ENCODE data around the gene NR1I3.
A peak's percentile ranks its signal among the peaks of the same experiment; 100 is the strongest.
"Not testable (repeated sequence)": the region's sequence is repeated elsewhere in the genome, so short reads cannot be mapped to it uniquely, and the experiment has no call there.

Gene NR1I3, protein sequence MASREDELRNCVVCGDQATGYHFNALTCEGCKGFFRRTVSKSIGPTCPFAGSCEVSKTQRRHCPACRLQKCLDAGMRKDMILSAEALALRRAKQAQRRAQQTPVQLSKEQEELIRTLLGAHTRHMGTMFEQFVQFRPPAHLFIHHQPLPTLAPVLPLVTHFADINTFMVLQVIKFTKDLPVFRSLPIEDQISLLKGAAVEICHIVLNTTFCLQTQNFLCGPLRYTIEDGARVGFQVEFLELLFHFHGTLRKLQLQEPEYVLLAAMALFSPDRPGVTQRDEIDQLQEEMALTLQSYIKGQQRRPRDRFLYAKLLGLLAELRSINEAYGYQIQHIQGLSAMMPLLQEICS

DNA sequence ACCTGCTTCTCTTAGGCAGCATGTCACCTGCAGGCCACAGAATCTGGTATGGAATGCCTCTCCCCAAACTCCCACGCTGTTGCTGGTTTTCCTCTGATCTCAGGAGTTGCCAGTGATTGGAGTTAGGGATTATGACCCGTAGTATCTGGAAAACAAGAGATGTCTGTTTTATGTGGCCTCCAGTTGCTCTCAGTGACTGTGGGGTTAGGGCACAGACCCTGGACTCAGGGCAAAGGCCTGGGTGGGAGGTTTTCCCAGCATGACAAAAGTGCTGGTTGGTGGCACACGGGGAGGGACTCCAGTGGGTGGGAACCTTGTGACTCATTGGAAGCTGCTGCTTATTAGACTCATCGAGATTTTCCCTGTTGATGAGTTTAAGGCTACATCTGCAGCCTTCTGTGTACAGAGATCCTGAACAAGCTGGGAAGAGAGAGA is at the start of gene NR1I3:
Gene NR1I3, minus strand, starts transcription at position 165 of the 435 bp plus-strand sequence. CDS start 1,638 bp downstream, outside the sequence.
- no peak for DNase-seq

DNA sequence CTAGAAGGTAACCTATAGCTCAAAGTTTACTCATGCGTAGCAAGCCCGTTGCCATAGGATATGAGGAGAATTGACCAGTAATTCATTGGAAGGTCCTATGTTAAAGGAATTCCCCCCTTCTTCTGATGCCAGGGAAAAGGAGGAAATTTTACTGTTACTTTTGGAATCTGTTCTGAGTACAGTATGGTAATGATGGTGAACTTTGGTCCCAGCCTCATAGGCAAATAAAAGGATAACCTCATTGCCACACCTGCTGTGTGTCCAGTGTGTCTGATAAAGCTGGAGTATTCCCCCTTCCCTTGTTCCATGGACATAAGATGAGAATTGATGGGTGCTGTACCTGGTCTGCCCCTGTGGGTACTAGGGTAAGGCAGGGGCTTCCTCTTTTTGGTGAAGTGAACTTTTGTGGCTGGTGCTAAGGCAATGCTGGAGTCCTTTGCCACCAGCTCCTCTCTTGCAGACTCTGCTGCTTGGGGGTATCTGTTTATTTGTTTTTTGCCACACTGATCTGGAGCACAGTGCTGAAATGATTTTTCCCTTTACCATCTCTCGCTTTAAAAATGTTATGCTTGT is 49.6 kb upstream of the NR1I3 start:
- DNase-seq = no peak

DNA sequence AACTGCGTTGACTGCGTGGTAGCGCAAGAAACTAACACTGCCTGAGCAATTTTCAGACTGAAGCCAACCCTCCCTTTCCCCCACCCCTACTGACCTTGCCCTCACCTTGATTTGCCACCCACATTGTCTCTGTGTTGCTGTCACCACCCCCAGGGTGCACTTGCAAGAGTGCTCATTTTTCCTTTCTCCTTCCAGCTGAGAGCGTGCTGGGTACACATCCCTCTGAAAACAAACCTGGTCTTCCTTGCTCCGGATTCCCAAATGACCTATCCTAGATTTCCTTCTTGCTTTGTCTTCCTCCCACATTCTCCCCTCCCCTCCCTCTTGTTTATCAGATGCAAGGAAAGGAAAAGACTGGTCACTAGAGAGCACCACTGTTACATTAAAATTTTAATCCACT is 47.5 kb upstream of the NR1I3 start:
- no peak for DNase-seq

DNA sequence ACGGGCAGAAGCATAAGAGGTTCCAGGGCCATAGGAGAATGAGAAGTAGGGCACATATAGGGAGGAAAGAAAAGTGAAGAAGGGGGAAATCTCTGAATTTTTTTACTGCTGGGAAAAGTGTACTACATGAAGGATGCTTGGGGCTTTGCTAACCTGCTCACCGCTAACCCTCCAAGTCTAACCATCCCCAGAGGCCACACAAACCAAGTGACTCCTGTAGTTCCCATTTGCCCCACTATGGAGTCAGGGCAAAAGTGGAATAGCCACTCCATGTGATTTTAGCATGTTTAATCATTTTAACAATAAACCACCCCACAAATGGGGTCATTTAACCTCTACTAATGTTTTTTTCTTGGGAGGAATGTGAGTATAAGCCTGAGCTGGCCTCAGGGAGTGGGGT is 47.1 kb upstream of the NR1I3 start:
- DNase-seq = no peak

DNA sequence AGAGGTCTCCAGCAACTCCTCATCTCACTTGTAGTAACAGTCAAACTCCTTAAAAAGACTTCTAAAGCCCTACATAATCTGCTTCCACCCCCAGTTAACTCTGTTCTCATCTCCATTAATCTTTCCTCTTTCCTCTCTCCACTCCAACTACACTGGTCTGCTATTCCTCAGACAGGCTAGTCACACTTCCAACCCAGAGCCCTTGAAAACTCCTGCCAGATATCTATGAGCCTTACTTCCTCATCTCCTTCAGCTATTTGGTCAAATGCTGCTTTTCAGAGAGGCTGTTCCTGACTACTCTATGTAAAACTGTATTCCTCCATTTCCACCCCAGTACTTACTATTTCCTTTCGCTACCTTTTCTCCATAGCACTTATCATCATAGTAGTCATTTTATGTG is 45.0 kb upstream of the NR1I3 start:
- DNase-seq = no peak

DNA sequence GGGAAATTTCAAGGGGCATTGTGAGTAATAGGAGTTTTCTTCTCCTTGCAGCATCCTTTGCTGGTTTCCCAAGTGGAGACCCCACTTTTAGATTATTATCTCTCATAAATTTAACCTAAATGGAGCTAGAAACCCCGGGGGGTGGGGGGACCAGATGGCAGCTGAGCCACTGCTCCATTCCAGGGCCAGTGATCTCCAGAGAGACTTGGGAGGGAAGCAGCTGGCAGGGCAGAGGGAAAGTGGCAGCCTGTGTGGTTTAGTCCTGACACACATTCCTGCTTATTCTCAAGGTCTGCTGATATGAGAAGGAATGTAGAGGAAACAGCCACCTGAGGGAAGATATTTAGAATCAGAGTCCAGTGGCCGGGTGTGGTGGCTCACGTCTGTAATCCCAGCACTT is 36.9 kb upstream of the NR1I3 start:
- DNase-seq = no peak

DNA sequence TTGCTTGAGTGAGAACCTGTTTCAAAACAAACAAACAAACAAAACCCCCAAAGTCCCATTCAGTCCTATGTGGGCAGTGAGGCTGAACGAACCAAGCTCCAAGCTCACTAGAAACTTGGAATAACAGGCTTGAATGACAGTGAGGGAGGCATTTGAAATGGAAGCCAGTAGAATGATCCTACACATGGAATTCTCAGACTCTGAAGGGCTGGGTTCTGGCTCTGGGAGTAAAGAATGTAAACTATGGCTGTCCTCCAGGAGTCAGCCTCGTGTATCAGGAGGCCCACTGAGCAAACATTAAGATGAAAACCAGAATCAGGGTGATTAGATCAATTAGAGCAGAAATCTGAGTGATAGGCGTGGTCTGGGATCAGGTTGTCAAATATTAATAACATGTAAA is 35.4 kb upstream of the NR1I3 start:
- DNase-seq = no peak

DNA sequence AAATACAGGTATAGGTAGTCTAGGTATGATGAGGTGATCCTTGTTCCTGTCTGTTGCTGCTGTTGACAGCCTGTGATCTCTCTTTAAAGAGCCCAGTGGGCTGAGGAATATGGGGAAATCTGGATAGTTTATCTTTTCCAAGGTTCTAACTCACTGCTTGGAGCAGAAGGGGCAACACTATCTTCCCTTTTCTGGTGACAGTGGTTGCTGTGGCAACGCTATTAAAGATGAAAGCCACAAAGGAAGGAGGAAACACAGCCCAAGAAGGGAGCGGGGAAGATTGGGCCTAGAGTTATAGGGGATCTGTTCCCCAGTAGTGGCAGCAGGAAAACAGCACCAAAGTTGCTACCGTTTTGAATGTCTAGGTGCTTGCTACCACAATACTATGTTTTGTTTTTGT is 29.3 kb upstream of the NR1I3 start:
- DNase-seq = no peak

DNA sequence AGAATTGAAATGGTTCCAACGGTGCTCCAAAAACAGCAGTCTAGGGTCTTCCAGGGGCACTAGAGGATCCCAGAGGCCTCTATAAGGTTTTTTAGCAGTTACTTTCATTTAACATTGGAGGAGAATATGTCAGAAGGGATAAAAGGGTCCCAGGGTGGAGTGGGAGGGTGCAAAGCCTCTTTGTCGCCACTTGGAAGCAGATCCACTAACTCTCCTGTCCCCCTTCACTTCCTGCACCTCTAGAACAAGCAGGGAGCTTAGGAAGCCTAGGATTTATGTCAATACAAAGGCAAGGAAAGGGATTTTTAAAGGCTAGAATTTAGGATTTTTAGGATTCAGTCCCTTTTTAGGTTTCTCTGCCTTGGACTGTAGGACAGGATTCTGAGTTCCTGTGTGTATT is 28.8 kb upstream of the NR1I3 start:
- no peak for DNase-seq

DNA sequence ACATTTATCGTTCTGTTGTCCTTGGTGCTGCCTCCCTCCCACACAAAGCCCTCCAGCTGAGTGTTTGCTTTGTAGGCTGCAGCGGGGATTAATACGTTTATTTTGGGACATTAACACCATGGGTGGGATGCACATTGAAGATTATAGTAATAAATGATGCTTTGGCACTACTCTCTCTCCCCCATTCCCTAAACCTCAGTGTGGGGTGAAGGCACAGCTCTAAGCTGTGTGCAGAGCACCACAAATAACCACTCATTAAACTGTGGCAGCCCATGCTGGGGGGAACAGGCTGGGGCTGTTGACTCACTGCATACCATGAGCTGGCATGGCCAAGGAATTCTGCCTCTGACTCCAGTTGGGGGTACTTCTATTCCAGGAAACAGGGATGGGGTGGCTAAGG is 28.2 kb upstream of the NR1I3 start:
- no peak for DNase-seq

DNA sequence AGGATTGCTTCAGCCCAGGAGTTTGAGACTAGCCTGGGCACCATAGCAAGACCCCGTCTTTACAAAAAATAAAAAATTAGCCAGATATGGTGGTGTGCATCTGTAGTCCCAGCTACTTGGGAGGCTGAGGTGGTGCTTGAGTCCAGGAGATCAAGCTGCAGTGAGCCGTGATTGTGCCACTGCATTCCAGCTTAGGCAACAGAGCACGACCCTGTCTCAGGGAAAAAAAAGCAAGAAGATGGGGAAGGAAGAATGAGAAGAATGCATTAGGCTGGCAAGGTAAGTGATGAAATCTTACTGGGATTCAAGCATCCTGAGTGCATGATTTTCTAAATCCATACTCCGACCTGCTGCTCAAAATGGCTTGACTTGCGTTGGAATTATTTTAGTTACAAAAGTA is 27.3 kb upstream of the NR1I3 start:
- no peak for DNase-seq

DNA sequence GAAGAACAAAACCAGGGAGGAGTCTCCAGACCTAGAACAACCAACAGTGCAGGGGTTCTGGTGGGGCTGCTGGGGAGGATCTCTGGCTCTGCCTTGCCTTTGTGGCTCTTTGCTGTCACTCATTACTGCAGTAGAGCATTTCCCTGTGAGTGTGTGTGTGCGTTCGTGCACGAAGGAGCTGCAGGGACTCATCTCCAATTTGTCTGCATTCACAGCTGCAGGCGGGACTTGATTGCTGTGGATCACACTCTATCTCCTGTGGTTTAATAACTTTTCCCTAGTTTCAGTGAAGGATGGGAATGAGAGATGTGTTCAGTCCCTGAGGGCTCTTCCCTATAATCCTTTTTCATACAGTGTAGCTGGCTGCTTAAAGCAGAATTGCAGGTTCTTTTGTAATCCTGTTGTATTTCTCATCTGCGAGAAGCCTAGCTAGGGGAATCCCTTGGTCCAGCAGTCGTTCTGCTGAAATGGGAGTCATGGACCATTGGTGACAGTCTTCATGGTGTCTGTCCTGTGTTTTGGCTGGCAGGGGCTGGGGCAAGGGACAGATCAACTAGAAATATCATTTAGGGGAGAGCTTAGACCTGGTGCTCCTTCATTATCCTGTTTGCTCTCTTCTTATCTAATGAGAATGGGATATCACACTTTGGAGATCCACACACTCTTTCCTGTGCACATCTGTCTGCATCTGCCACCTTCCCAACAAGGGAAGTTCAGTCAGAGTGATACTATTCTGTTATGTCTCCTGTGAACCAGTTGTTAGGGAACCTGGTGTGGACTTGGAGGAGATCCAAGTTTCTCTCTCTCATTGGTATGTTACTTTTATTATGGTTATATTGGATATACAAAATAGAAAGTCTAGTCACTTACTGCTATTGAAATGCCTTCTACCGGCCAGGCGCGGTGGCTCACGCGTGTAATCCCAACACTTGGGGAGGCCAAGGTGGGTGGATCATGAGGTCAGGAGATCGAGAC is 23.5 kb upstream of the NR1I3 start:
- DNase-seq = no peak

DNA sequence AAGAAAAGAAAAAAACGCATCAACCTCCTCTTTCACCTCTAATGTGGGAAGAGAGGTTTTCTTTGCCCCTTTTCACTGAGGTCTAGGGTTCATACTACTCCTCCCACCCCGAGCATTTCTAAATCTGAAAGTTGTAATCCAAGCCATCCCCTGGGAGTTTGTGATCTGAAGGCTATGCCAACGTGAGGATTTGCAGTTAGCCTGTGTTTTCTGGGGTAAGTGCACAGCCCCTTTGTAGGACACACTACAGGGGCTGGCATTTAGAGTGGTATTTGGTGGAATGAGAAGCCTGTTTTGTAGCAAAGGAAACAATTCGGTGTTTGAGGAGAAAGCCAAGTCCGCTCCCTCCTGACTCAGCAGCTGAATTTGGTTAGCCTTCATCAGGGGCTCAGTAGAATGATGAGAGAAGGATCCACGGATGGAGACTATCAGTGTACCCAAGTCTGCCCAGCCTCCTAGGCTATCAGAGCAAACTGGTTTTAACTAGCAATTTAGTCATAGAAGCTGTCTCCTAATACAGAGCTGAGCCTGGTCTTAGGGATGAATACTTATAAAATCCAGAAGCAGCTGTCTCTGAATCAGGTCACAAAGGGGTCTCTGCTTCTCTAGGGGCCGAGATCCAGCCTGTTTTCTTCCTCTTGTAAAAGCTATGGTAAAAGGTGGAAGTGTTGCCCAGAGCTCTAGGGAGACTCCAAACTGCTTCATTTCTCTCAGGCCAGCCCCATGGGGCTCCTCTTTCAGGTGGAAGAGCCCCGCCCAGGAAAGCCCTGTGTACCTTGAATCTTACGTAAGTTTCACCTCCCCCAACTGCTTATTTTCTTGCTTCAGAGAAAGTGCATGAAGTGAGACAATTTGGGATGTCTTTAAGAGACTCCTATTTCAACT is 22.6 kb upstream of the NR1I3 start:
- no peak for DNase-seq

DNA sequence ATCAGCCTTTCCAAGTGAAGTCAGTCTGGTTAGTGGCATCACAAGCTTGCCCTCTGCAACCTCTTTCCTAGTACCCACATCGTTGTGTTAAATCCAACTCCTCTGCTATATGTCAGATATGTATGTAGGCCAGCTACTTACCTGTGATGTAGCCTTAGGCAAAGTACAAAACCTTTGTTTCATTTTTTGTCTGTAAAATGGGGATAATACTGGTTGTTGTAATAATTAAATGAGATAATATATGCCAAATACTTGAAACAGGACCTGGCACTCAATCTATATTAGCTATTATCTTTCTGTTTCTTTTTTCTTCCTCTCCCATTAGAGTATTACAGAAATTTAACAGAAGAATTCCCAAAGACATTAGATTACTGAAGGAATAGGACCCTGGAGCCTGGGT is 21.8 kb upstream of the NR1I3 start:
- no peak for DNase-seq

DNA sequence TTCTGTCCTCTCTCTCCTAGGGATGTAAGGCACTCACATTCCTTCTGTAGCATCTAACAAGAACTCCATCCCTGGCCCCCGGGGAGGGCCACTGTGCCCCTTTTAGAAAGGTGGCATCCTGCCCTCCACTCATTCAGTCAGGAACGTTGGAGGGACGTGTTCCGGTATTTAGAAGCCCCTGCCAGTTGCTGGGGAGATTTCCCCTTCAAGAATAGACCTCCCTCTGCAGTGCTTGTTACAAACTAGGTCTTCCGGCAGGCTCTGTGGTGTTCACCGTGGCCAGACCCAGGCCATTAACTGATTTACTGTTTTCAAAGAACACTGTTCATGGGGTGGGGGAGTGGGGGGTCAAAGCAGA is 21.3 kb upstream of the NR1I3 start:
- DNase-seq = no peak

DNA sequence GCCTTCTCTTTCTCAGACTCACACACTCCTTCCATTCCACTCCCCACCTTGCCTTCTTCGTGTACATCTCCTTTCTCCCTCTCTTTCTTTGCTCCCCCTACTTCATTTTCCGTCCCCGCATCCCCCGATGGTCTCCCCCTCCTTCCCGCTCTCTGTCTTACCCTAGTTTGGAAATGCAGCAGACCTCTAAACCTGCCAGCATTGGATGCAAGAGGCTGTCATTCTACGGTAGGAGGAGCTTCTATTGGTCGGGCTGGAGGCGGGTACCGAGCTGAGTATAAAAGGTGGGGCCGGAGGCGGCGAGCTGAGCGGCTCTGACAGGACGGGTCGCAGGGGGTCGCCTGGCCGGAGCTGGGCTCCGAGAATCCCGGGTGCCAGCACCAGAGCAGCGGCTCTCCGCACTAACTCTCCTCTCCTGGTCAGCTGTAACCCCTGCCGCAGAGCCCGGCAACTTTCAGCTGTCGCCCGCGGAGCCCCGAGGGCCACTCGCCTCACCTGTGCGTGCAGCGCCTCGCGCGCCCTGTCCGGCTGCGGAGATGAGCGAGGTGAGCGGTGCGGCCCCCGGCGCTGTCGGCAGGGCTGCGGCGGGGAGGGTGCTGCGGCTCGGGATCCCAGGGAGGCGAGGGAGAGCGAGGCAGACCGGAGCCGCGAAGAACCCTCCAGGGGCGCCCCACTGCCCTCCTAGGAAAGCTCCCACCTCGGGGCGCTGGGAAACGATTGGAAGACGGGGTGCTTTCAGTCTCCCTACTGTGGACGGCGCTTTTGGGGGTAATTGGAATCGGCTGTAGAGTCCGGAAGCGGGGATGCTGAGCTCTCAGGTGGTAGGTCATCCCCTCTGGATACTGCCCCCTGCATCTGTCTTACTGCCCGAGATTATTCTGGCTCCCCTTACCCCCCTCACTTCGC is 20.7 kb upstream of the NR1I3 start, which contains the start of gene PCP4L1:
Gene PCP4L1, plus strand, starts transcription at position 307 of the 906 bp plus-strand sequence. Its CDS starts 230 bp downstream, at position 537.
- DNase-seq = peak; percentile 74

DNA sequence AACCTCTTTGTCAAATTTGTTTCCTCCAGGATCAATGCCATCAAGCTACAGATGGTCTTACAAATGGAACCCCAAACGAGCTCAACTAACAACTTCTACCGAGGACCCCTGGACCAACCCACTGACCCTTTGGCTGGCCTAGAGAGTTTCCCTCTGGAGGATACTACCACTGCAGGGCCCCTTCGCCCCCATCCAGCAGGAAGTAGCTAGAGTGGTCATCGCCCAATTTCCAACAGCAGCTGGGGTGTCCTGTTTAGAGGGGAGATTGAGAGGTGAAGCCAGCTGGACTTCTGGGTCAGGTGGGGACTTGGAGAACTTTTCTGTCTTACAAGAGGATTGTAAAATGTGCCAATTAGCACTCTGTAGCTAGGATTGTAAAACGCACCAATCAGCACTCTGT is 19.1 kb upstream of the NR1I3 start:
- not testable (repeated sequence) for DNase-seq

DNA sequence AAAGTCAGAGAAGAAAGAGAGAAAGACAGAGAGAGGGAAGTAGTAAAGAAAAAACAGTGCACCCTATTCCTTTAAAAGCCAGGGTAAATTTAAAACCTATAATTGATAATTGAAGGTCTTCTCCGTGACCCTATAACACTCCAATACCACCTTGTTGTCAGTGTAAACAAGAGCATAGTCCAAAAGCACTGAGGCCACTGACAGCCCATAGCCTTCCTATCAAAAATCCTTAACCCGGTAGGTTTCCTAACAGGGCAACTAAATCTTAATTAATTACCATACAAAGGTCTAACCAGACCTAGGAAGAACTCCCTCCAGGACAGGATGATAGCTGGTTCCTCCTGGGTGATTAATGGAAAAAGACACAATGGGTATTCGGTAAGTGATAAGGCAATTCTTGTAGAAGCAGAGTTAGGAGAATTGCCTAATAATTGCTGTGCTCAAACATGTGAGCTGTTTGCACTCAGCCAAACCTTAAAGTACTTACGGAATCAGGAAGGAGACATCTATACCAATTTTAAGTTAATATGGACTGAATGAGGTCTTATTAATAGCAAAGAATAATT is 18.0 kb upstream of the NR1I3 start:
- DNase-seq = not testable (repeated sequence)

DNA sequence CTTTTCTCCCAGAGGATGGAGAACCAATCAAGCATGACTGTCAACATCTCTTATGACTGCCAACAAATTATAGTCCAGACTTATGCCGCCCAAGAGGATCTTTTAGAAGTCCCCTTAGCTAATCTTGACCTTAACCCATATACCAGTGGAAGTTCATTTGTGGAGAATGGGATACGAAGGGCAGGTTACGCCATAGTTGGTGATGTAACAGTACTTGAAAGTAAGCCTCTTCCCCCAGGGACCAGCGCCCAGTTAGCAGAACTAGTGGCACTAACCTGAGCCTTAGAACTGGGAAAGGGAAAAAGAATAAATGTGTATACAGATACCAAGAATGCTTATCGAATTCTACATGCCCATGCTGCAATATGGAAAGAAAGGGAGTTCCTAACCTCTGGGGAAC is 17.3 kb upstream of the NR1I3 start:
- DNase-seq = not testable (repeated sequence)

DNA sequence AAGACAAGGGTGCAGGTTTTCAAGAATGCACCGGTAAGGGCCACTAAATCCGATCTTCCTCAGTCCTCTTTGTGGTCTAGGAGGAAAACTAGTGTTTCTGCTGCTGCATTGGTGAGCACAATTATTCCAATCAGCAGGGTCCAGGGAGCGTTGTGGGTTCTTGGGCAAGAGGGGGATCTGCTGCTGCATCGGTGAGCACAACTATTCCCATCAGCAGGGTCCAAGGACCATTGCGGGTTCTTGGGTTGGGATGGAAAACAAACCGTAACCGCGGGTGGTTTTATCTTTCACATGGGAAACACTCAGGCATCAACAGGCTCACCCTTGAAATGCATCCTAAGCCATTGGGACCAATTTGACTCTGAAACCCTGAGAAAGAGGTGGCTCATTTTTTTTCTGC is 13.6 kb upstream of the NR1I3 start:
- DNase-seq = no peak

DNA sequence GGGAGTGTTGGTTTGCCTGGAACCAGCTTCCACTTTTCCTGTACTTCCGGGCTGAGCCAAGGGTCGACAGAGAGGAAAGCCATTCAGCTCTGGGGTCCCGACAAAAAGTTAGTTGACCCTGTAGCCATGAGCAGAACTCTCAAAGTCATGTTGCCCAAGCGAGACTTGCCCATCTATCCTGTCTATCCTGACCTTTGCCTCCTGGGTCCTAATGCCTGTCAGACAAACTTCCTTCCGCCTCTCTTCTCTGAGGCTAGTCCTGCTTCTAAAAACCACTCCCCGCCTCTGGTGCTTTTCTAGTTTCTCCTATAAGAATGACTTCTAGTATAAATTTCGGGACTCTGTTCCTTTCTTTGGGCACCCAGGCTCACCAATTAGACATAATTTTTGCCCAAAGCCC is 12.8 kb upstream of the NR1I3 start:
- no peak for DNase-seq
